ENCODE data around the gene MICAL2. TPM values are rescaled to one million over a fixed set of nuclear protein-coding genes. Genes with fewer than 3 reads are reported as not detected.

MICAL2 gene
- total RNA-seq, 2 donors from 2014 or later = 13.1 to 285 TPM

GRCh38 chr11:12116425-12117032, 6.1 kb downstream of the MICAL2 start:
- no peaks in the 10 kb centered on the region for H3K9me3 ChIP-seq
- TF ChIP-seq POLR2A (IDR thresholded peaks at IDR 0.05) = no peak
- no peak for TF ChIP-seq POLR2AphosphoS5 (IDR thresholded peaks at IDR 0.05)
- no peak for TF ChIP-seq CTCF (IDR thresholded peaks at IDR 0.05)
- H3K4me1 ChIP-seq (replicated peaks) = no peaks in the 10 kb centered on the region
- H3K4me3 ChIP-seq = no peak overlapping the region
- no peak for DNase-seq (ENCODE audit: low spot score)
- WGBS = 92% methylated on average over 9 of the region's 9 CpGs
- peak overlapping the region in 1 of 2 donors; percentile 51 for H3K27ac ChIP-seq
- H3K27me3 ChIP-seq (replicated peaks; ENCODE audit: insufficient read depth) = no peaks in the 10 kb centered on the region
- intact Hi-C loops (cut with DNase I) = no loop called here
- no peaks in the 10 kb centered on the region for H3K36me3 ChIP-seq

- H3K27ac ChIP-seq = peak overlapping the region; percentile 10 to 51
- DNase-seq (ENCODE audit: low spot score) = no peak
- intact Hi-C loops (cut with DNase I) = no loop called here
Measured at GRCh38 chr11:12117200-12117599, 6.8 kb downstream of the MICAL2 start.

GRCh38 chr11:12117611-12118010, 7.2 kb downstream of the MICAL2 start:
- intact Hi-C loops (cut with DNase I) = no loop called here
- TF ChIP-seq CTCF (IDR thresholded peaks at IDR 0.05) (no peak), POLR2AphosphoS5 (IDR thresholded peaks at IDR 0.05) (no peak), POLR2A (IDR thresholded peaks at IDR 0.05) (no peak)
- Histone ChIP-seq H3K27me3 (replicated peaks; ENCODE audit: insufficient read depth) (no peaks in the 10 kb centered on the region), H3K4me3 (no peak overlapping the region), H3K9me3 (no peaks in the 10 kb centered on the region), H3K36me3 (no peaks in the 10 kb centered on the region), H3K4me1 (replicated peaks) (no peaks in the 10 kb centered on the region), H3K27ac (peak overlapping the region in 1 of 2 donors; percentile 51)
- 85% methylated on average over 2 of the region's 2 CpGs for WGBS
- no peak for DNase-seq (ENCODE audit: low spot score)

More at GRCh38 chr11:12117200-12117599, 6.8 kb downstream of the MICAL2 start:
- Histone ChIP-seq H3K9me3 (no peaks in the 10 kb centered on the region), H3K36me3 (no peaks in the 10 kb centered on the region), H3K27me3 (replicated peaks; ENCODE audit: insufficient read depth) (no peaks in the 10 kb centered on the region), H3K4me3 (no peak overlapping the region), H3K4me1 (replicated peaks) (no peaks in the 10 kb centered on the region)
- no peak for TF ChIP-seq POLR2A (IDR thresholded peaks at IDR 0.05)
- peak; percentile 33 for TF ChIP-seq POLR2AphosphoS5 (IDR thresholded peaks at IDR 0.05)
- no peak for TF ChIP-seq CTCF (IDR thresholded peaks at IDR 0.05)
- WGBS = 61% methylated on average over 4 of the region's 4 CpGs

- H3K27me3 ChIP-seq (replicated peaks; ENCODE audit: insufficient read depth) = no peaks in the 10 kb centered on the region
- no peak overlapping the region for H3K4me3 ChIP-seq
- 69% methylated on average over 4 of the region's 4 CpGs for WGBS
- no peaks in the 10 kb centered on the region for H3K9me3 ChIP-seq
- no peaks in the 10 kb centered on the region for H3K4me1 ChIP-seq (replicated peaks)
- H3K27ac ChIP-seq = no peak overlapping the region
- DNase-seq (ENCODE audit: low spot score) = no peak
- no peak for TF ChIP-seq POLR2A (IDR thresholded peaks at IDR 0.05)
- TF ChIP-seq CTCF (IDR thresholded peaks at IDR 0.05) = no peak
- no peak for TF ChIP-seq POLR2AphosphoS5 (IDR thresholded peaks at IDR 0.05)
- no peaks in the 10 kb centered on the region for H3K36me3 ChIP-seq
- intact Hi-C loops (cut with DNase I) = no loop called here
Measured at GRCh38 chr11:12118949-12119348, 8.6 kb downstream of the MICAL2 start.

GRCh38 chr11:12119502-12119901, 9.1 kb downstream of the MICAL2 start:
- Histone ChIP-seq H3K36me3 (no peaks in the 10 kb centered on the region), H3K4me1 (replicated peaks) (no peaks in the 10 kb centered on the region), H3K9me3 (no peaks in the 10 kb centered on the region), H3K4me3 (no peak overlapping the region), H3K27me3 (replicated peaks; ENCODE audit: insufficient read depth) (no peaks in the 10 kb centered on the region), H3K27ac (no peak overlapping the region)
- DNase-seq (ENCODE audit: low spot score) = no peak
- intact Hi-C loops (cut with DNase I) = no loop called here
- TF ChIP-seq CTCF (IDR thresholded peaks at IDR 0.05) (no peak), POLR2A (IDR thresholded peaks at IDR 0.05) (no peak), POLR2AphosphoS5 (IDR thresholded peaks at IDR 0.05) (no peak)
- 98% methylated on average over 5 of the region's 5 CpGs for WGBS
